Raji (cell line): ENCODE measurements around the gene MEIOB.

Experiments used
- POLR2A ChIP-seq: IDR thresholded peaks from 2 replicates; pipeline ENCODE4 v1.6.1; 2011; ENCODE audit warnings: low read depth, low read length, control low read depth; ENCODE audit not compliant: insufficient read depth

MEIOB gene

GRCh38 chr16:1791256-1791942, 80.6 kb downstream of the MEIOB start:
- no peak for TF ChIP-seq POLR2A

- no peak for TF ChIP-seq POLR2A
Observed at GRCh38 chr16:1790611-1791255, 81.2 kb downstream of the MEIOB start.

GRCh38 chr16:1790261-1790610, 81.7 kb downstream of the MEIOB start:
- no peak for TF ChIP-seq POLR2A

GRCh38 chr16:1789643-1790045, 82.3 kb downstream of the MEIOB start:
- TF ChIP-seq POLR2A: no peak

GRCh38 chr16:1788708-1789100, 83.3 kb downstream of the MEIOB start:
- TF ChIP-seq POLR2A: no peak

GRCh38 chr16:1788095-1788707, 83.8 kb downstream of the MEIOB start:
- TF ChIP-seq POLR2A: no peak

GRCh38 chr16:1787322-1788094, 84.5 kb downstream of the MEIOB start:
- TF ChIP-seq POLR2A: no peak

- TF ChIP-seq POLR2A: no peak
Observed at GRCh38 chr16:1787056-1787321, 85.0 kb downstream of the MEIOB start.

GRCh38 chr16:1786242-1787055, 85.5 kb downstream of the MEIOB start:
- TF ChIP-seq POLR2A: no peak

GRCh38 chr16:1785846-1786170, 86.2 kb downstream of the MEIOB start:
- TF ChIP-seq POLR2A: no peak

- no peak for TF ChIP-seq POLR2A
Observed at GRCh38 chr16:1784977-1785845, 86.8 kb downstream of the MEIOB start.
